HG03565 (cell line): ENCODE measurements around the gene NBPF1.
"Not testable (repeated sequence)": the region's sequence is repeated elsewhere in the genome, so short reads cannot be mapped to it uniquely, and the experiment has no call there.

Source experiments
- ATAC-seq: cut with Tn5 transposase; IDR thresholded peaks from one replicate; pipeline ENCODE4 v1.9.1; 2021; ENCODE audit warnings: mild to moderate bottlenecking, moderate library complexity; ENCODE audit not compliant: unreplicated experiment

The NBPF1 gene

GRCh38 chr1:16519255-16519951 lies 94.0 kb downstream of the NBPF1 start:
- not testable (repeated sequence) for ATAC-seq

- not testable (repeated sequence) for ATAC-seq
These were observed 94.5 kb downstream of the NBPF1 start for GRCh38 chr1:16518913-16519254.

- not testable (repeated sequence) for ATAC-seq
These were observed 96.5 kb downstream of the NBPF1 start for GRCh38 chr1:16516694-16517410.

GRCh38 chr1:16514107-16515055 lies 99.0 kb downstream of the NBPF1 start, which contains the start of gene RNU1-1:
RNU1-1 (minus strand) TSS chr1:16514285.
- ATAC-seq, result not testable (repeated sequence)

- peak; percentile 83 for ATAC-seq
These were observed 99.8 kb downstream of the NBPF1 start for GRCh38 chr1:16513412-16514106.

- ATAC-seq, result not testable (repeated sequence)
These were observed 100.5 kb downstream of the NBPF1 start for GRCh38 chr1:16512624-16513411.
